GM23338 (cell line): ENCODE results near the gene SMG1. TPM values are rescaled to one million over a fixed set of nuclear protein-coding genes. Genes with fewer than 3 reads are reported as not detected.
A peak's percentile ranks its signal among the peaks of the same experiment; 100 is the strongest.

Source experiments
- ATAC-seq: fragments of 200-7000 bp; cut with Tn5 transposase; 3 replicates; pipeline ENCODE4 v1.9.1; 2020
- DNase-seq: peaks from one replicate; pipeline ENCODE4 v3.0.0-alpha.2; 2015; ENCODE audit warnings: low spot score
- H2AFZ ChIP-seq: fragments of 200-600 bp; sonication (generic); 2 replicates; pipeline ENCODE4 v1.8.0; 2016; ENCODE audit warnings: antibody characterized with exemption, mild to moderate bottlenecking, moderate library complexity
- H3F3A ChIP-seq: fragments of 200-600 bp; sonication (generic); replicated peaks from 2 replicates; pipeline ENCODE4 v1.8.0; 2017; ENCODE audit warnings: antibody characterized with exemption, mixed run types, low read depth
- H3K27ac ChIP-seq: fragments of 200-600 bp; sonication (generic); 2 replicates; pipeline ENCODE4 v1.6.1; 2016; ENCODE audit warnings: low read depth
- H3K27me3 ChIP-seq: fragments of 200-600 bp; sonication (generic); 2 replicates; pipeline ENCODE4 v1.8.0; 2016; ENCODE audit warnings: mild to moderate bottlenecking, mixed run types, moderate library complexity; ENCODE audit not compliant: insufficient read depth
- H3K36me3 ChIP-seq: fragments of 200-600 bp; sonication (generic); 2 replicates; pipeline ENCODE4 v1.8.0; 2016; ENCODE audit warnings: mild to moderate bottlenecking; ENCODE audit not compliant: insufficient read depth
- H3K4me1 ChIP-seq: fragments of 200-600 bp; sonication (generic); 2 replicates; pipeline ENCODE4 v1.8.0; 2016; ENCODE audit warnings: mild to moderate bottlenecking, moderate library complexity; ENCODE audit not compliant: insufficient read depth
- H3K4me2 ChIP-seq: fragments of 200-600 bp; sonication (generic); 2 replicates; pipeline ENCODE4 v1.7.1; 2017; ENCODE audit warnings: mixed run types
- H3K4me3 ChIP-seq: fragments of 200-600 bp; sonication (generic); 2 replicates; pipeline ENCODE4 v1.6.1; 2016; ENCODE audit warnings: mixed run types
- H3K79me2 ChIP-seq: fragments of 200-600 bp; sonication (generic); replicated peaks from 2 replicates; pipeline ENCODE4 v1.8.0; 2017; ENCODE audit warnings: mild to moderate bottlenecking; ENCODE audit not compliant: insufficient read depth
- H3K9me2 ChIP-seq: fragments of 200-600 bp; sonication (generic); 2 replicates; pipeline ENCODE4 v1.8.0; 2017; ENCODE audit not compliant: insufficient read depth
- H4K20me1 ChIP-seq: fragments of 200-600 bp; sonication (generic); replicated peaks from 2 replicates; pipeline ENCODE4 v1.8.0; 2017; ENCODE audit warnings: mild to moderate bottlenecking; ENCODE audit not compliant: insufficient read depth
- H3K27ac Mint-ChIP-seq: 2 replicates; pipeline ENCODE4 v1.8.0; 2020; ENCODE audit warnings: inconsistent platforms, mild to moderate bottlenecking, moderate library complexity, mixed read lengths
- H3K27me3 Mint-ChIP-seq: 3 replicates; pipeline ENCODE4 v1.8.0; 2022; ENCODE audit warnings: low read depth, mild to moderate bottlenecking, moderate library complexity, mixed read lengths, inconsistent platforms; ENCODE audit not compliant: insufficient read depth, poor library complexity
- H3K36me3 Mint-ChIP-seq: 3 replicates; pipeline ENCODE4 v1.8.0; 2021; ENCODE audit warnings: low read depth, mild to moderate bottlenecking, inconsistent platforms, moderate library complexity, mixed read lengths
- H3K4me1 Mint-ChIP-seq: 3 replicates; pipeline ENCODE4 v1.8.0; 2020; ENCODE audit warnings: mild to moderate bottlenecking, inconsistent platforms, mixed read lengths
- H3K4me3 Mint-ChIP-seq: 3 replicates; pipeline ENCODE4 v1.8.0; 2021; ENCODE audit warnings: moderate library complexity, mild to moderate bottlenecking, inconsistent platforms, mixed read lengths
- H3K9me3 Mint-ChIP-seq: 3 replicates; pipeline ENCODE4 v1.8.0; 2020; ENCODE audit warnings: moderate library complexity, mild to moderate bottlenecking, inconsistent platforms, mixed read lengths
- CREB1 ChIP-seq: fragments of 250-450 bp; sonication (Bioruptor Pico); IDR thresholded peaks from 2 replicates; pipeline ENCODE4 v1.5.0; 2020; ENCODE audit warnings: low read depth, mild to moderate bottlenecking, moderate library complexity
- EZH2 ChIP-seq: fragments of 200-600 bp; sonication (generic); IDR thresholded peaks from one replicate; pipeline ENCODE4 v1.8.0; 2017; ENCODE audit warnings: antibody characterized with exemption, mild to moderate bottlenecking, low read depth; ENCODE audit not compliant: unreplicated experiment
- EZH2phosphoT487 ChIP-seq: fragments of 200-600 bp; sonication (generic); IDR thresholded peaks from one replicate; pipeline ENCODE4 v1.8.1; 2018; ENCODE audit warnings: antibody characterized with exemption; ENCODE audit not compliant: unreplicated experiment
- JUNB ChIP-seq: IDR thresholded peaks from one replicate; pipeline ENCODE4 v1.6.1; 2016; ENCODE audit warnings: antibody characterized with exemption; ENCODE audit not compliant: unreplicated experiment
- NANOG ChIP-seq: IDR thresholded peaks from 2 replicates; pipeline ENCODE4 v1.6.1; 2016; ENCODE audit warnings: antibody characterized with exemption, borderline replicate concordance
- POLR2AphosphoS5 ChIP-seq: IDR thresholded peaks from 2 replicates; pipeline ENCODE4 v1.6.1; 2016; ENCODE audit warnings: antibody characterized with exemption, low read depth
- ZNF114 ChIP-seq: fragments of 250-450 bp; sonication (Bioruptor Pico); IDR thresholded peaks from 2 replicates; pipeline ENCODE4 v1.5.0; 2020; ENCODE audit warnings: mild to moderate bottlenecking, moderate library complexity
- ZNF331 ChIP-seq: fragments of 250-450 bp; sonication (Bioruptor Pico); IDR thresholded peaks from 2 replicates; pipeline ENCODE4 v1.5.0; 2020; ENCODE audit warnings: low read depth, mild to moderate bottlenecking, moderate library complexity
- polyA plus RNA-seq: library from polyadenylated mRNA; unstranded; fragments of >200 nt; fragmentation: Nextera tagmentation; extraction: Ambion mirVana; gene quantifications from 2 replicates; pipeline ENCODE4 v1.2.1, GENCODE V29; 2016
- total RNA-seq: library from RNA; depleted of rRNA; stranded (reverse); fragments of >200 nt; shearing (Covaris generic); gene quantifications from 2 replicates; pipeline ENCODE4 v1.2.3, GENCODE V29; 2014
- TF ChIP-seq, protein P1 (sequence below): fragments of 250-450 bp; sonication (Bioruptor Pico); IDR thresholded peaks from 2 replicates; pipeline ENCODE4 v1.5.0; 2020; ENCODE audit warnings: mild to moderate bottlenecking, moderate library complexity
- TF ChIP-seq, protein P2 (sequence below), 2 experiments: fragments of 200-600 bp in 1 of 2; sonication (generic) in 1 of 2; conservative IDR thresholded peaks; 2 replicates each; pipeline versions ENCODE4 v1.5.1 to v1.6.1; 2016 to 2017; ENCODE audit warnings: antibody characterized with exemption in 2 of 2, low read depth in 2 of 2, mild to moderate bottlenecking in 2 of 2, moderate library complexity in 1 of 2
- TF ChIP-seq, protein P3 (sequence below): IDR thresholded peaks from one replicate; pipeline ENCODE4 v1.6.1; 2018; ENCODE audit warnings: antibody characterized with exemption; ENCODE audit not compliant: unreplicated experiment

SMG1 gene
- total and polyA plus RNA-seq, 2 experiments from 2014 or later: 18.6 to 119 TPM

DNA sequence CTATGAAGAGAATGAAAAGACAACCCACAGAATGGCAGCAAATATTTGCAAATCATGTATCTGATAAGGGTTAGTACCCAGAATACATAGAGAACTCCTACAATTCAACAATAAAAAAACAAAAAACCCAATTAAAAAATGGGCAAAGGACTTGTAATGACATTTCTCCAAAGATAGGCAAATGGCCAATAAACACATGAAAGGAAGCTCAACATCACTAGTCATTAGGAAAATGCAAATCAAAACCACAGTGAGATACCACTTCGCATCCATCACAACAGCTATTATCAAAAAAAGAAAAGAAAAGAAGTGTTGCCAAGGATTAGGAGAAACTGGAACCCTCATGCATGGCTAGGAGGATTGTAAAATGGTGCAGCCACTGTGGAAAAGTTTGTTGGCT is 79.8 kb downstream of the SMG1 start:
- Histone ChIP-seq H3K27ac (no peak overlapping the region), H3K79me2 (peaks cover 7% of the 10 kb centered on the region; the same call in 1 of the 2 replicates), H3K4me1 (no peaks in the 10 kb centered on the region; the same call in 1 of the 2 replicates), H3K4me3 (no peak overlapping the region), H3F3A (no peaks in the 10 kb centered on the region), H3K27me3 (no peaks in the 10 kb centered on the region), H4K20me1 (0 out of 2 replicates have a peak, but pooled peaks cover 6% of the 10 kb centered on the region), H3K36me3 (peaks cover 70% of the 10 kb centered on the region), H2AFZ (no peak overlapping the region), H3K4me2 (no peak overlapping the region), H3K9me2 (no peaks in the 10 kb centered on the region)
- H3K4me1 Mint-ChIP-seq: peaks cover 10% of the 10 kb centered on the region
- H3K9me3 Mint-ChIP-seq: no peaks in the 10 kb centered on the region
- no peak overlapping the region for H3K4me3 Mint-ChIP-seq
- DNase-seq: no peak
- peaks cover 91% of the 10 kb centered on the region for H3K36me3 Mint-ChIP-seq
- H3K27ac Mint-ChIP-seq: peak overlapping the region; percentile 26; the same call in 1 of the 2 replicates
- H3K27me3 Mint-ChIP-seq: peaks cover 6% of the 10 kb centered on the region
- no peak for TF ChIP-seq EZH2phosphoT487
- no peak for ATAC-seq

DNA sequence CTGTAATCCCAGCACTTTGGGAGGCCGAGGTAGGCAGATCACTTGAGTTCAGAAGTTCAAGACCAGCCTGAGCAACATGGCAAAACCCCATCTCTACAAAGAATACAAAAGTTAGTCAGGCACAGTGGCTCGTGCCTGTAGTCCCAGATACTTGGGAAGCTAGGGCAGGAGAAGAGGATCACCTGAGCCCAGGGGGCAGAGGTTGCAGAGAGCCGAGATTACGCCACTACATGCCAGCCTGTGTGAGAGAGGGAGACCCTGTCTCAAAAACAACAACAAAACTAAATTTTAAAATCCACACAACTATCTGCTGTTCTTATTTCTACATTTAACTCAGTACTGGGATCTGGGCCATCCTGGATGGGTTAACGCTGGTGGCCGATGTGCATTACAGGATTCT is 83.6 kb downstream of the SMG1 start:
- no peak overlapping the region for H3K4me3 Mint-ChIP-seq
- H4K20me1 ChIP-seq: 0 out of 2 replicates have a peak, but pooled peaks cover 9% of the 10 kb centered on the region
- H3F3A ChIP-seq: no peaks in the 10 kb centered on the region
- no peaks in the 10 kb centered on the region for H3K27me3 ChIP-seq
- H3K9me3 Mint-ChIP-seq: no peaks in the 10 kb centered on the region
- no peaks in the 10 kb centered on the region; the same call in 1 of the 2 replicates for H3K4me1 ChIP-seq
- DNase-seq (no peak), ATAC-seq (no peak)
- H3K9me2 ChIP-seq: no peaks in the 10 kb centered on the region
- H3K27ac ChIP-seq: no peak overlapping the region
- no peak overlapping the region for H2AFZ ChIP-seq
- H3K27ac Mint-ChIP-seq: no peak overlapping the region
- no peak overlapping the region for H3K4me3 ChIP-seq
- H3K36me3 Mint-ChIP-seq: peaks cover 86% of the 10 kb centered on the region
- peaks cover 10% of the 10 kb centered on the region for H3K79me2 ChIP-seq
- H3K4me1 Mint-ChIP-seq: peaks cover 10% of the 10 kb centered on the region
- peaks cover 72% of the 10 kb centered on the region for H3K36me3 ChIP-seq
- H3K4me2 ChIP-seq: no peak overlapping the region
- peaks cover 6% of the 10 kb centered on the region for H3K27me3 Mint-ChIP-seq
- TF ChIP-seq, protein P1, sequence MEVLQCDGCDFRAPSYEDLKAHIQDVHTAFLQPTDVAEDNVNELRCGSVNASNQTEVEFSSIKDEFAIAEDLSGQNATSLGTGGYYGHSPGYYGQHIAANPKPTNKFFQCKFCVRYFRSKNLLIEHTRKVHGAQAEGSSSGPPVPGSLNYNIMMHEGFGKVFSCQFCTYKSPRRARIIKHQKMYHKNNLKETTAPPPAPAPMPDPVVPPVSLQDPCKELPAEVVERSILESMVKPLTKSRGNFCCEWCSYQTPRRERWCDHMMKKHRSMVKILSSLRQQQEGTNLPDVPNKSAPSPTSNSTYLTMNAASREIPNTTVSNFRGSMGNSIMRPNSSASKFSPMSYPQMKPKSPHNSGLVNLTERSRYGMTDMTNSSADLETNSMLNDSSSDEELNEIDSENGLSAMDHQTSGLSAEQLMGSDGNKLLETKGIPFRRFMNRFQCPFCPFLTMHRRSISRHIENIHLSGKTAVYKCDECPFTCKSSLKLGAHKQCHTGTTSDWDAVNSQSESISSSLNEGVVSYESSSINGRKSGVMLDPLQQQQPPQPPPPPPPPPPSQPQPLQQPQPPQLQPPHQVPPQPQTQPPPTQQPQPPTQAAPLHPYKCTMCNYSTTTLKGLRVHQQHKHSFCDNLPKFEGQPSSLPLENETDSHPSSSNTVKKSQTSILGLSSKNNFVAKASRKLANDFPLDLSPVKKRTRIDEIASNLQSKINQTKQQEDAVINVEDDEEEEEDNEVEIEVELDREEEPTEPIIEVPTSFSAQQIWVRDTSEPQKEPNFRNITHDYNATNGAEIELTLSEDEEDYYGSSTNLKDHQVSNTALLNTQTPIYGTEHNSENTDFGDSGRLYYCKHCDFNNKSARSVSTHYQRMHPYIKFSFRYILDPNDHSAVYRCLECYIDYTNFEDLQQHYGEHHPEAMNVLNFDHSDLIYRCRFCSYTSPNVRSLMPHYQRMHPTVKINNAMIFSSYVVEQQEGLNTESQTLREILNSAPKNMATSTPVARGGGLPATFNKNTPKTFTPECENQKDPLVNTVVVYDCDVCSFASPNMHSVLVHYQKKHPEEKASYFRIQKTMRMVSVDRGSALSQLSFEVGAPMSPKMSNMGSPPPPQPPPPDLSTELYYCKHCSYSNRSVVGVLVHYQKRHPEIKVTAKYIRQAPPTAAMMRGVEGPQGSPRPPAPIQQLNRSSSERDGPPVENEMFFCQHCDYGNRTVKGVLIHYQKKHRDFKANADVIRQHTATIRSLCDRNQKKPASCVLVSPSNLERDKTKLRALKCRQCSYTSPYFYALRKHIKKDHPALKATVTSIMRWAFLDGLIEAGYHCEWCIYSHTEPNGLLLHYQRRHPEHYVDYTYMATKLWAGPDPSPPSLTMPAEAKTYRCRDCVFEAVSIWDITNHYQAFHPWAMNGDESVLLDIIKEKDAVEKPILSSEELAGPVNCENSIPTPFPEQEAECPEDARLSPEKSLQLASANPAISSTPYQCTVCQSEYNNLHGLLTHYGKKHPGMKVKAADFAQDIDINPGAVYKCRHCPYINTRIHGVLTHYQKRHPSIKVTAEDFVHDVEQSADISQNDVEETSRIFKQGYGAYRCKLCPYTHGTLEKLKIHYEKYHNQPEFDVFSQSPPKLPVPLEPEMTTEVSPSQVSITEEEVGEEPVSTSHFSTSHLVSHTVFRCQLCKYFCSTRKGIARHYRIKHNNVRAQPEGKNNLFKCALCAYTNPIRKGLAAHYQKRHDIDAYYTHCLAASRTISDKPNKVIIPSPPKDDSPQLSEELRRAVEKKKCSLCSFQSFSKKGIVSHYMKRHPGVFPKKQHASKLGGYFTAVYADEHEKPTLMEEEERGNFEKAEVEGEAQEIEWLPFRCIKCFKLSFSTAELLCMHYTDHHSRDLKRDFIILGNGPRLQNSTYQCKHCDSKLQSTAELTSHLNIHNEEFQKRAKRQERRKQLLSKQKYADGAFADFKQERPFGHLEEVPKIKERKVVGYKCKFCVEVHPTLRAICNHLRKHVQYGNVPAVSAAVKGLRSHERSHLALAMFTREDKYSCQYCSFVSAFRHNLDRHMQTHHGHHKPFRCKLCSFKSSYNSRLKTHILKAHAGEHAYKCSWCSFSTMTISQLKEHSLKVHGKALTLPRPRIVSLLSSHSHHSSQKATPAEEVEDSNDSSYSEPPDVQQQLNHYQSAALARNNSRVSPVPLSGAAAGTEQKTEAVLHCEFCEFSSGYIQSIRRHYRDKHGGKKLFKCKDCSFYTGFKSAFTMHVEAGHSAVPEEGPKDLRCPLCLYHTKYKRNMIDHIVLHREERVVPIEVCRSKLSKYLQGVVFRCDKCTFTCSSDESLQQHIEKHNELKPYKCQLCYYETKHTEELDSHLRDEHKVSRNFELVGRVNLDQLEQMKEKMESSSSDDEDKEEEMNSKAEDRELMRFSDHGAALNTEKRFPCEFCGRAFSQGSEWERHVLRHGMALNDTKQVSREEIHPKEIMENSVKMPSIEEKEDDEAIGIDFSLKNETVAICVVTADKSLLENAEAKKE: no peak
- TF ChIP-seq ZNF331 (CRISPR knock-in tag) (no peak), JUNB (no peak), CREB1 (CRISPR knock-in tag) (no peak), EZH2 (no peak), ZNF114 (CRISPR knock-in tag) (no peak), POLR2AphosphoS5 (no peak), NANOG (no peak)
- TF ChIP-seq, protein P2, sequence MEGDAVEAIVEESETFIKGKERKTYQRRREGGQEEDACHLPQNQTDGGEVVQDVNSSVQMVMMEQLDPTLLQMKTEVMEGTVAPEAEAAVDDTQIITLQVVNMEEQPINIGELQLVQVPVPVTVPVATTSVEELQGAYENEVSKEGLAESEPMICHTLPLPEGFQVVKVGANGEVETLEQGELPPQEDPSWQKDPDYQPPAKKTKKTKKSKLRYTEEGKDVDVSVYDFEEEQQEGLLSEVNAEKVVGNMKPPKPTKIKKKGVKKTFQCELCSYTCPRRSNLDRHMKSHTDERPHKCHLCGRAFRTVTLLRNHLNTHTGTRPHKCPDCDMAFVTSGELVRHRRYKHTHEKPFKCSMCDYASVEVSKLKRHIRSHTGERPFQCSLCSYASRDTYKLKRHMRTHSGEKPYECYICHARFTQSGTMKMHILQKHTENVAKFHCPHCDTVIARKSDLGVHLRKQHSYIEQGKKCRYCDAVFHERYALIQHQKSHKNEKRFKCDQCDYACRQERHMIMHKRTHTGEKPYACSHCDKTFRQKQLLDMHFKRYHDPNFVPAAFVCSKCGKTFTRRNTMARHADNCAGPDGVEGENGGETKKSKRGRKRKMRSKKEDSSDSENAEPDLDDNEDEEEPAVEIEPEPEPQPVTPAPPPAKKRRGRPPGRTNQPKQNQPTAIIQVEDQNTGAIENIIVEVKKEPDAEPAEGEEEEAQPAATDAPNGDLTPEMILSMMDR (conservative IDR thresholded peaks at IDR 0.05; ENCODE audit: low read depth in 2 of 2): no peak
- TF ChIP-seq, protein P3, sequence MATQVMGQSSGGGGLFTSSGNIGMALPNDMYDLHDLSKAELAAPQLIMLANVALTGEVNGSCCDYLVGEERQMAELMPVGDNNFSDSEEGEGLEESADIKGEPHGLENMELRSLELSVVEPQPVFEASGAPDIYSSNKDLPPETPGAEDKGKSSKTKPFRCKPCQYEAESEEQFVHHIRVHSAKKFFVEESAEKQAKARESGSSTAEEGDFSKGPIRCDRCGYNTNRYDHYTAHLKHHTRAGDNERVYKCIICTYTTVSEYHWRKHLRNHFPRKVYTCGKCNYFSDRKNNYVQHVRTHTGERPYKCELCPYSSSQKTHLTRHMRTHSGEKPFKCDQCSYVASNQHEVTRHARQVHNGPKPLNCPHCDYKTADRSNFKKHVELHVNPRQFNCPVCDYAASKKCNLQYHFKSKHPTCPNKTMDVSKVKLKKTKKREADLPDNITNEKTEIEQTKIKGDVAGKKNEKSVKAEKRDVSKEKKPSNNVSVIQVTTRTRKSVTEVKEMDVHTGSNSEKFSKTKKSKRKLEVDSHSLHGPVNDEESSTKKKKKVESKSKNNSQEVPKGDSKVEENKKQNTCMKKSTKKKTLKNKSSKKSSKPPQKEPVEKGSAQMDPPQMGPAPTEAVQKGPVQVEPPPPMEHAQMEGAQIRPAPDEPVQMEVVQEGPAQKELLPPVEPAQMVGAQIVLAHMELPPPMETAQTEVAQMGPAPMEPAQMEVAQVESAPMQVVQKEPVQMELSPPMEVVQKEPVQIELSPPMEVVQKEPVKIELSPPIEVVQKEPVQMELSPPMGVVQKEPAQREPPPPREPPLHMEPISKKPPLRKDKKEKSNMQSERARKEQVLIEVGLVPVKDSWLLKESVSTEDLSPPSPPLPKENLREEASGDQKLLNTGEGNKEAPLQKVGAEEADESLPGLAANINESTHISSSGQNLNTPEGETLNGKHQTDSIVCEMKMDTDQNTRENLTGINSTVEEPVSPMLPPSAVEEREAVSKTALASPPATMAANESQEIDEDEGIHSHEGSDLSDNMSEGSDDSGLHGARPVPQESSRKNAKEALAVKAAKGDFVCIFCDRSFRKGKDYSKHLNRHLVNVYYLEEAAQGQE: no peak
